K562 (cell line): Measurements from ENCODE around the gene H2AZ2. TPM values are rescaled to one million over a fixed set of nuclear protein-coding genes. Genes with fewer than 3 reads are reported as not detected.

Experiments
- AFF1 ChIP-seq, 2 experiments: fragments of 450-650 bp; IDR thresholded peaks; 2 replicates each; pipeline ENCODE4 v1.6.1; 2018; ENCODE audit warnings: mild to moderate bottlenecking in 2 of 2, low read depth in 1 of 2; ENCODE audit not compliant: partially characterized antibody in 2 of 2
- ARID3A ChIP-seq: IDR thresholded peaks from 2 replicates; pipeline ENCODE4 v1.6.1; 2012; ENCODE audit warnings: low read depth, low read length, improper control_type of control experiment, borderline replicate concordance
- ARNT ChIP-seq, 2 experiments: fragments of 450-650 bp; IDR thresholded peaks; 2 replicates each; pipeline ENCODE4 v1.6.1; 2016; ENCODE audit warnings: mild to moderate bottlenecking in 1 of 2
- BCOR ChIP-seq: fragments of 450-650 bp; IDR thresholded peaks from 2 replicates; pipeline ENCODE4 v1.6.1; 2016
- CREB3 ChIP-seq: fragments of 450-650 bp; conservative IDR thresholded peaks from 2 replicates; pipeline ENCODE4 v1.6.1; 2016; ENCODE audit warnings: missing genetic modification characterization, low read depth, mild to moderate bottlenecking, missing compliant biosample characterization, moderate library complexity
- CREB5 ChIP-seq: fragments of 250-450 bp; sonication (Bioruptor Pico); IDR thresholded peaks from 2 replicates; pipeline ENCODE4 v1.5.0; 2020; ENCODE audit warnings: mild to moderate bottlenecking
- GATA2 ChIP-seq: sonication (generic); formaldehyde crosslinking; IDR thresholded peaks from 2 replicates; pipeline ENCODE4 v1.4.0; 2020; ENCODE audit warnings: mild to moderate bottlenecking, missing genetic modification reagents
- KLF10 ChIP-seq: fragments of 250-450 bp; sonication (Bioruptor Pico); IDR thresholded peaks from 2 replicates; pipeline ENCODE4 v1.6.1; 2021; ENCODE audit warnings: matching md5 sums
- MTA3 ChIP-seq: fragments of 450-650 bp; formaldehyde crosslinking; IDR thresholded peaks from 2 replicates; pipeline ENCODE4 v1.6.1; 2017; ENCODE audit warnings: mild to moderate bottlenecking, borderline replicate concordance
- RHOXF2B ChIP-seq: fragments of 250-450 bp; sonication (Bioruptor Pico); conservative IDR thresholded peaks from 2 replicates; pipeline ENCODE4 v1.5.1; 2021
- SMARCC2 ChIP-seq: fragments of 450-650 bp; IDR thresholded peaks from 2 replicates; pipeline ENCODE4 v1.6.1; 2017; ENCODE audit warnings: antibody characterized with exemption, moderate library complexity, mild to moderate bottlenecking, low read depth
- SRSF1 ChIP-seq: fragments of 200-400 bp; formaldehyde crosslinking; IDR thresholded peaks from 2 replicates; pipeline ENCODE4 v1.6.1; 2017; ENCODE audit warnings: mild to moderate bottlenecking, low read depth, low read length, moderate library complexity
- TFAM ChIP-seq: fragments of 250-450 bp; sonication (Bioruptor Pico); conservative IDR thresholded peaks from 2 replicates; pipeline ENCODE4 v1.5.0; 2021; ENCODE audit warnings: mild to moderate bottlenecking, moderate library complexity
- UBTF ChIP-seq, 2 experiments: IDR thresholded peaks; 2 replicates each; pipeline ENCODE4 v1.6.1; 2012; ENCODE audit warnings: improper control_type of control experiment in 2 of 2, low read depth in 2 of 2, low read length in 2 of 2, borderline replicate concordance in 1 of 2
- polyA plus RNA-seq, 8 experiments: library from polyadenylated mRNA; depleted of rRNA in 4 of 8; stranded (reverse) in 5 of 8; unstranded in 3 of 8; fragments of >200 nt; fragmentation: Nextera tagmentation in 2 of 8; fragmentation: Illumina TruSeq in 1 of 8; extraction: Ambion mirVana in 2 of 8; extraction: Trizol in 1 of 8; gene quantifications; 2 replicates each; pipeline versions ENCODE4 v1.2.1 to v1.2.3, GENCODE V29; 2011 to 2014; ENCODE audit warnings: inconsistent platforms in 1 of 8, missing spikeins in 1 of 8
- total RNA-seq, 7 experiments: library from RNA; depleted of rRNA in 6 of 7; stranded (reverse); fragments of >200 nt in 6 of 7; fragmentation: Illumina TruSeq in 2 of 7; extraction: Trizol in 2 of 7; gene quantifications; 2 replicates each; pipeline versions ENCODE4 v1.2.1 to v1.2.3, GENCODE V29; 2011 to 2021; ENCODE audit warnings: low replicate concordance in 1 of 7

Gene H2AZ2
- total and polyA plus RNA-seq, 9 of the 15 experiments (the other 6 are each of a cell fraction or from before 2014, with no cell fraction given) = 105 to 382 (median 286) TPM

- peak; percentile 100 for TF ChIP-seq MTA3
- no peak for TF ChIP-seq BCOR
- TF ChIP-seq ARNT (IDR thresholded peaks at IDR 0.05) = no peak
- TF ChIP-seq CREB5 (CRISPR knock-in tag) = no peak
- no peak for TF ChIP-seq TFAM
- peak; percentile 39; the same call in 1 of the 2 replicates for TF ChIP-seq CREB3 (tag)
- TF ChIP-seq KLF10 (CRISPR knock-in tag) = no peak
- no peak for TF ChIP-seq GATA2 (CRISPR knock-in tag)
- TF ChIP-seq UBTF (IDR thresholded peaks at IDR 0.05; ENCODE audit: borderline replicate concordance in 1 of 2, low read depth in 2 of 2, low read length in 2 of 2) = no peak
- no peak for TF ChIP-seq AFF1 (IDR thresholded peaks at IDR 0.05; ENCODE audit: low read depth in 1 of 2, partially characterized antibody in 2 of 2)
- TF ChIP-seq RHOXF2B (CRISPR knock-in tag) = no peak
- TF ChIP-seq SMARCC2 = no peak
- no peak for TF ChIP-seq ARID3A
- no peak; the same call in 1 of the 2 replicates for TF ChIP-seq SRSF1
These were observed 51.2 kb downstream of the H2AZ2 start, which contains the start of gene PPIA (continued) for GRCh38 chr7:44796504-44797328.
